ENCODE results near the gene TJAP1.
"Not testable (repeated sequence)": the region's sequence is repeated elsewhere in the genome, so short reads cannot be mapped to it uniquely, and the experiment has no call there.

Gene TJAP1

GRCh38 chr6:43496370-43497128 is 19.2 kb downstream of the TJAP1 start:
- Mint-ChIP-seq H3K9me3 (no peaks in the 10 kb centered on the region), H3K4me3 (no peak overlapping the region), H3K36me3 (peaks cover 18% of the 10 kb centered on the region), H3K27me3 (no peaks in the 10 kb centered on the region), H3K4me1 (peaks cover 21% of the 10 kb centered on the region), H3K27ac (no peak overlapping the region)
- CTCF ChIA-PET, result interaction anchor here (1.2 to 6.3 kb wide), 4 partner anchors 10 to 267 kb away, joined by 3 to 44 read pairs (median 5); partner anchors contain the start of gene DNPH1
- peak; percentile 42 for DNase-seq

- Mint-ChIP-seq H3K27me3 (no peaks in the 10 kb centered on the region), H3K4me1 (peaks cover 21% of the 10 kb centered on the region), H3K36me3 (peaks cover 23% of the 10 kb centered on the region), H3K4me3 (no peak overlapping the region), H3K9me3 (no peaks in the 10 kb centered on the region), H3K27ac (no peak overlapping the region)
- DNase-seq, result no peak
- CTCF ChIA-PET, result interaction anchor here (2.6 to 6.3 kb wide), 2 partner anchors 10 to 12 kb away, joined by 7 to 44 read pairs; no protein-coding TSS in a partner anchor
These were observed 19.7 kb downstream of the TJAP1 start for GRCh38 chr6:43497129-43497396.

DNA sequence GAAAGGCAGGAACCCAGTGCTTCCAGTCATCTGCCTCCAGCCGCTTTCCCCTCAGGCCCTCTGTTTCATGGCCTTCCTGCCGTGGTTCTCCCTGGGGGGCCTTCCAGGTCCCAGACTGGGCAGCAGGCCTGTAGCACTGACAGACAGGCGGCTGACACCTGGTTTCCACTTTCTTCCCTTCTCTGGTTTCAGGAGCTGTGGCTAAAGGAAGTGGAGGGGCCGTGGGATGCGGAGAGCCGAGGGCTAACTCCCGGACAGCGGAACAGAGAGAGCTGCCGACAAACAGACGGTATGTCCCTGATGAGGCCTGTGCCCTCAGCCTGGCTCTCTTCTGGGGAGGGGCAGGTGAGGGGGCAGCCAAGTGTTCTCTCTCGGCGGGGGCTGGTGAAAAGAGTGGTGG is 20.3 kb downstream of the TJAP1 start:
- H3K27me3 Mint-ChIP-seq, result no peaks in the 10 kb centered on the region
- H3K4me3 Mint-ChIP-seq, result no peak overlapping the region
- no peak overlapping the region for H3K27ac Mint-ChIP-seq
- DNase-seq, result no peak
- H3K36me3 Mint-ChIP-seq, result peaks cover 26% of the 10 kb centered on the region
- CTCF ChIA-PET, result interaction anchor here (6.3 kb wide), 1 partner anchor 9 kb away, joined by 44 read pairs; no protein-coding TSS in a partner anchor
- no peaks in the 10 kb centered on the region for H3K9me3 Mint-ChIP-seq
- H3K4me1 Mint-ChIP-seq, result peaks cover 21% of the 10 kb centered on the region

GRCh38 chr6:43498291-43498690 is 20.9 kb downstream of the TJAP1 start:
- H3K27ac Mint-ChIP-seq, DNase-seq, H3K9me3 Mint-ChIP-seq, H3K27me3 Mint-ChIP-seq, H3K4me3 Mint-ChIP-seq: not testable (repeated sequence)
- Mint-ChIP-seq H3K4me1 (peaks cover 18% of the 10 kb centered on the region), H3K36me3 (peaks cover 28% of the 10 kb centered on the region)
- CTCF ChIA-PET, result interaction anchor here (6.3 kb wide), 1 partner anchor 8 kb away, joined by 44 read pairs; no protein-coding TSS in a partner anchor

- DNase-seq, result no peak
- CTCF ChIA-PET, result interaction anchor here (0.9 kb wide), 1 partner anchor 8 kb away, joined by 3 read pairs; no protein-coding TSS in a partner anchor
- Mint-ChIP-seq H3K27me3 (no peaks in the 10 kb centered on the region), H3K36me3 (peaks cover 33% of the 10 kb centered on the region), H3K27ac (no peak overlapping the region), H3K4me1 (peaks cover 13% of the 10 kb centered on the region), H3K4me3 (no peak overlapping the region), H3K9me3 (no peaks in the 10 kb centered on the region)
These were observed 21.9 kb downstream of the TJAP1 start for GRCh38 chr6:43499028-43499815.

DNA sequence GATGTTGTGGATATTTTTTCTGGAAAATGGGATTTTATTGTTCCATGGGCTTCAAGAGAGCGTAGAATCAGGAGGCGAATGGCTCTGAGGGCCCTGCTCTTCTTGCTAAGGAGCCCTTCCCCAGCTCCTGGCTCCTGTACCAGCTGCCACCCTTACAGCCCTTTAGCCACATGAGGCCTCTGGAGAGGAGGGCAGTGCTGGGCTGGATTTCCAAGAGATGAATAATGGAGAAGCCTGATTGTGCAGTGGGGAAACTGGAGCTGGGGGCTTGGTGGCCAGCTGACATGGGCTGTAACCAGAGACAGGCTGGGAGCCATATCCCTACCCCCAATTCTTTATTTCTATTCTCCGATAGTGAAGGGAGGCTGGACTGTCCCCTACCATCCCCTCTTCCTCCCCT is 23.6 kb downstream of the TJAP1 start:
- H3K4me1 Mint-ChIP-seq, result no peaks in the 10 kb centered on the region
- no peaks in the 10 kb centered on the region for H3K9me3 Mint-ChIP-seq
- H3K27me3 Mint-ChIP-seq, result no peaks in the 10 kb centered on the region
- CTCF ChIA-PET, result interaction anchor here (1.0 kb wide), 1 partner anchor 105 kb away, joined by 3 read pairs; no protein-coding TSS in a partner anchor
- DNase-seq, result no peak
- H3K27ac Mint-ChIP-seq, result no peak overlapping the region
- no peak overlapping the region for H3K4me3 Mint-ChIP-seq
- peaks cover 40% of the 10 kb centered on the region for H3K36me3 Mint-ChIP-seq

DNA sequence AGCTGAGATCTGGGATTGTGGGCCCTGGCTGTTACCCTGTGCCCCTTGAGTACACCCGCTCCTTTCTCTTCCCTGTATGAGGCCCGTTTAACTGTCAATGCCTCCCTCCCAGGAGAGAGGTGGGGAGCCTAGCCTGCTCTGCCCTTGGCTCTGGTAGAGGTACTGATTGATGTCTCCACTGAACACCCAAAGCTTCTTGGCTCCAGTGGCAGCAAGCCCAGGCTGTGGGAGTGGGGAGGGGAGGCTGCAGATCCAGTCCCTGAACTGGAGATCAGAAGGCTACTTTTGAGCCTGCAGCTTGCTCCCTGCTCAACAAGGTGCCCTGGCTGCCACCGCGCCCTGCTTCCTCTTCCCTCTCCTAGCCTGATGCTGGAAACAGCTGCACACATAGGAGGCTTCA is 25.3 kb downstream of the TJAP1 start:
- peaks cover 2% of the 10 kb centered on the region for H3K4me1 Mint-ChIP-seq
- H3K27me3 Mint-ChIP-seq, result peaks cover 10% of the 10 kb centered on the region
- DNase-seq, result no peak
- no peak overlapping the region for H3K27ac Mint-ChIP-seq
- no peaks in the 10 kb centered on the region for H3K9me3 Mint-ChIP-seq
- CTCF ChIA-PET, result no interaction called here
- H3K4me3 Mint-ChIP-seq, result no peak overlapping the region
- H3K36me3 Mint-ChIP-seq, result peaks cover 43% of the 10 kb centered on the region

DNA sequence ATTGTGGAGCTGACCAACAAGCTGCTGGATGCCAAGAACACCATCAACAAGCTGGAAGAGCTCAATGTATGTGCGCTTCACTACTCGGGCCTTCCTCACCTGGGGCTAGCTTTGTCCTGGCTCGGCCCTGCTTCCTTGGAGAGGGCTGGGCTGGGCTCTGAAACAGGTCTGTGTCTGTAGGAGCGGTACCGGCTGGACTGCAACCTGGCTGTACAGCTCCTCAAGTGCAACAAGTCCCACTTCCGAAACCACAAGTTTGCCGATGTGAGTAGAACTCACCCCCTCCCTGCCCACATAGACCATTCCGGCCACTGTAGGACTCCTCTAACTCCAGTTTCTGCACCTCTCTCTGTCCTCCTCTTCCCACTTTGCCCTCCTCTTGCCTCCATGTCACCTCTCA is 26.1 kb downstream of the TJAP1 start:
- Mint-ChIP-seq H3K27me3 (peaks cover 18% of the 10 kb centered on the region), H3K4me1 (peaks cover 2% of the 10 kb centered on the region), H3K4me3 (no peak overlapping the region), H3K9me3 (no peaks in the 10 kb centered on the region), H3K36me3 (peaks cover 41% of the 10 kb centered on the region), H3K27ac (no peak overlapping the region)
- CTCF ChIA-PET, result interaction anchor here (0.7 kb wide), 1 partner anchor 38 kb away, joined by 3 read pairs; no protein-coding TSS in a partner anchor
- no peak for DNase-seq

- Mint-ChIP-seq H3K27ac (no peak overlapping the region), H3K36me3 (peaks cover 36% of the 10 kb centered on the region), H3K27me3 (peaks cover 33% of the 10 kb centered on the region), H3K4me3 (no peak overlapping the region), H3K9me3 (no peaks in the 10 kb centered on the region), H3K4me1 (peaks cover 8% of the 10 kb centered on the region)
- DNase-seq, result no peak
- CTCF ChIA-PET, result interaction anchor here (0.6 to 4.9 kb wide), 16 partner anchors 9 to 361 kb away, joined by 3 to 46 read pairs (median 4); partner anchors contain the start of genes CRIP3 and DLK2
These were observed 27.6 kb downstream of the TJAP1 start for GRCh38 chr6:43504756-43505593.

GRCh38 chr6:43505718-43506117 is 28.3 kb downstream of the TJAP1 start:
- CTCF ChIA-PET, result interaction anchor here (0.6 to 4.9 kb wide), 31 partner anchors 10 to 561 kb away, joined by 3 to 46 read pairs (median 5); partner anchors contain the start of genes CRIP3, DLK2, DNPH1 and POLR1C

GRCh38 chr6:43506171-43506570 is 28.8 kb downstream of the TJAP1 start:
- Mint-ChIP-seq H3K36me3 (peaks cover 32% of the 10 kb centered on the region), H3K27ac (no peak overlapping the region), H3K4me1 (peaks cover 10% of the 10 kb centered on the region), H3K9me3 (no peaks in the 10 kb centered on the region), H3K27me3 (peaks cover 34% of the 10 kb centered on the region), H3K4me3 (no peak overlapping the region)
- CTCF ChIA-PET, result interaction anchor here (0.7 to 4.9 kb wide), 34 partner anchors 11 to 605 kb away, joined by 3 to 46 read pairs (median 5); partner anchors contain the start of genes CRIP3, DLK2, DNPH1 and POLR1C
- DNase-seq, result no peak

More at GRCh38 chr6:43505718-43506117, 28.3 kb downstream of the TJAP1 start:
- no peak for DNase-seq
- Mint-ChIP-seq H3K4me1 (peaks cover 10% of the 10 kb centered on the region), H3K27ac (no peak overlapping the region), H3K27me3 (peaks cover 34% of the 10 kb centered on the region), H3K9me3 (no peaks in the 10 kb centered on the region), H3K36me3 (peaks cover 30% of the 10 kb centered on the region), H3K4me3 (no peak overlapping the region)

DNA sequence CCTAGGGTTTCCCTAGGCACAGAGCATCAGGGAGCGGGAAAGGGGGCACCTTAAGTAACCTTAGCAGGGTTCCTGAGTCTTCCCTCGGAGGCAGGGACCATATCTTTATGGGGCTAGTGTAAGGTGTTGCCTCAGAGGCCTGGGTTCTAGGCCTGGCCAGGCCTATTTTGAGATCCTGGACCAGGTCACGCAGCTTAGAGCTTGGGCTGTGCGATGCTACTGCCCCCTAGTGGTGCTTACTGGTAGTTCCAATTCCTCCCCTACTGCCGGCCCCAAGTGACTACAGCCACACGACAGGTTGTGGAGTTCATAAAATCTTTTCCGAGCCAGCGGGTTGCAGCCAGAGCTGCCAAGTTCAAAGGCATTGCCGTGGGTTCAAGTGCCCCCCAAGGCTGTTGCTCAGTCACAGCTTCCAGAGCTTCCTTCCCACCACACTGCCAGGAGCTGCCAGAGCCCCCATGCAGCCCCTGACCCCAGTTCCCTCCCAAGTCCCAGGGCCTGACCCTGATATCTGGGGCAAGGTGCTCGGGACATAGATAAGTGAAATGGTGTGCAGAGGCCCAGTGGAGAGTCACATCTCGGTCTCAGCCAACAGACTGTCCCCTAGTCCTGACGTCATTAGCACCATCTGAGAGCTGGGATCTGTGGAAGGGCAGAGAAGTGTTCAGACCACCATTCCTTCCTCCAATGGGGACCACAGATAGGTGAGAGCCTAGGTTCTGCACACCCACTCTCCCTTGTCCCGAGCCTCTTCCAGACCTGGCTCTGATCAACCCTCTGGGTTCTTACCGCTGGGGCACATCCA is 29.5 kb downstream of the TJAP1 start:
- peak; percentile 85 for DNase-seq
- Mint-ChIP-seq H3K27ac (no peak overlapping the region), H3K4me1 (peaks cover 13% of the 10 kb centered on the region), H3K9me3 (no peaks in the 10 kb centered on the region), H3K27me3 (peaks cover 34% of the 10 kb centered on the region), H3K4me3 (no peak overlapping the region), H3K36me3 (peaks cover 31% of the 10 kb centered on the region)
- CTCF ChIA-PET, result interaction anchor here (0.8 to 4.9 kb wide), 37 partner anchors 7 to 606 kb away, joined by 3 to 46 read pairs (median 5); partner anchors contain the start of genes CRIP3, DLK2, DNPH1 and POLR1C
